ENCODE measurements around the gene MCEMP1. TPM values are rescaled to one million over a fixed set of nuclear protein-coding genes. Genes with fewer than 3 reads are reported as not detected.

The MCEMP1 gene, protein sequence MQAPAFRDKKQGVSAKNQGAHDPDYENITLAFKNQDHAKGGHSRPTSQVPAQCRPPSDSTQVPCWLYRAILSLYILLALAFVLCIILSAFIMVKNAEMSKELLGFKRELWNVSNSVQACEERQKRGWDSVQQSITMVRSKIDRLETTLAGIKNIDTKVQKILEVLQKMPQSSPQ
- polyA plus RNA-seq (2011; rRNA removed): not detected in 2 replicates
- polyA minus RNA-seq (2011; rRNA and poly(A)+ RNA removed): not detected in 2 replicates

DNA sequence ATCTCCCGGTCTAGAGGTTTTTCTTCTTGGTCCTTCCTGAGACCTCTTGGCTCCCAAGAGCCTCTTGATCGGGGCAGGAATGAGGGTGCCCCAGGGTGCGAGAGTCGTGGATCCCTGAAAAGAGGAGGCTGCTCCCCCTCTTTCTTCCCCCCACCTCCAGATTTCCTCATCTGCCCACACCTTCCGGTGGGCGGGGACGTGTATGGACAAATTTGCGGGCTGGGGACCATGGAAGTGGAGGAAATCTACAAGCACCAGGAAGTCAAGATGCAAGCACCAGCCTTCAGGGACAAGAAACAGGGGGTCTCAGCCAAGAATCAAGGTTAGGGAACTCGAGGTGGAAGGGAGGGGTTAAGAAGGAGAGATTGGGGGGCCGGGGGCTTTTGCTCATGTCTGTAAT is at the start of gene MCEMP1:
TSS of gene MCEMP1 (plus strand) at position 237 of the 400 bp plus-strand sequence. CDS start at position 268, 31 bp downstream.
- POLR2A ChIA-PET: interaction anchor here (0.5 kb wide), 2 partner anchors 47 to 181 kb away, joined by 3 to 7 read pairs; partner anchors contain the start of genes PET100 and XAB2
- CTCF ChIA-PET: interaction anchor here (2.2 to 4.8 kb wide), 2 partner anchors 24 to 108 kb away, joined by 16 to 18 read pairs; no protein-coding TSS in a partner anchor
- peaks cover 6% of the 10 kb centered on the region for H3K9me3 ChIP-seq (ENCODE audit: control insufficient read depth, insufficient read depth, low read length)
- DNase-seq (ENCODE audit: low read depth, low spot score): no peak
- H3K27ac ChIP-seq (ENCODE audit: low read depth, low read length): no peak within 1 kb of the TSS
- TF ChIP-seq, protein P1, sequence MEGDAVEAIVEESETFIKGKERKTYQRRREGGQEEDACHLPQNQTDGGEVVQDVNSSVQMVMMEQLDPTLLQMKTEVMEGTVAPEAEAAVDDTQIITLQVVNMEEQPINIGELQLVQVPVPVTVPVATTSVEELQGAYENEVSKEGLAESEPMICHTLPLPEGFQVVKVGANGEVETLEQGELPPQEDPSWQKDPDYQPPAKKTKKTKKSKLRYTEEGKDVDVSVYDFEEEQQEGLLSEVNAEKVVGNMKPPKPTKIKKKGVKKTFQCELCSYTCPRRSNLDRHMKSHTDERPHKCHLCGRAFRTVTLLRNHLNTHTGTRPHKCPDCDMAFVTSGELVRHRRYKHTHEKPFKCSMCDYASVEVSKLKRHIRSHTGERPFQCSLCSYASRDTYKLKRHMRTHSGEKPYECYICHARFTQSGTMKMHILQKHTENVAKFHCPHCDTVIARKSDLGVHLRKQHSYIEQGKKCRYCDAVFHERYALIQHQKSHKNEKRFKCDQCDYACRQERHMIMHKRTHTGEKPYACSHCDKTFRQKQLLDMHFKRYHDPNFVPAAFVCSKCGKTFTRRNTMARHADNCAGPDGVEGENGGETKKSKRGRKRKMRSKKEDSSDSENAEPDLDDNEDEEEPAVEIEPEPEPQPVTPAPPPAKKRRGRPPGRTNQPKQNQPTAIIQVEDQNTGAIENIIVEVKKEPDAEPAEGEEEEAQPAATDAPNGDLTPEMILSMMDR (IDR thresholded peaks at IDR 0.05; ENCODE audit: low read depth, low read length): no peak
- no peak within 1 kb of the TSS for H3K4me3 ChIP-seq (ENCODE audit: low read depth, low read length)
- peaks cover 4% of the 10 kb centered on the region for H3K27me3 ChIP-seq (ENCODE audit: control insufficient read depth, insufficient read depth, low read length)

DNA sequence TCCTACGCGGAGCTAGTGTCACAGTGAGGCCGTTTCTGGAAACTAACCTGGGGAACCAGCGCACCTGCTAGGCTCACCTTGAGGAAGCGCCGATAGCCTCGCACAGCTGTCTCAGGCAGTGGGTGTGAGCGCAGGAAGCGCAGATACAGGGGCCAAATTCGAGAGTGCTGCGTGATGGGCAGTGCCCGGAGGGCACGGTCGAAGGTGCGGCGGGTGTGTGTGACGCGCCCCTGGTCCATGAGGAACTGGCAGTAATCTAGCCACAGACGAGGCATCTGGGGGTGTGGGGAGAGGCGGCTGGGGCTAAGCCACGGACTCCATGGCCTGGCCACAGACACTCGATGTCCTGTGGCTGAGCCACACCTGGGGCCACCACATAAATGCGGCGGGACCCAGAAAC is 49.7 kb upstream of the MCEMP1 start:
- no peak overlapping the region for H3K4me3 ChIP-seq (ENCODE audit: low read depth, low read length)
- DNase-seq (ENCODE audit: low read depth, low spot score): no peak
- POLR2A ChIA-PET: interaction anchor here (0.5 kb wide), 1 partner anchor 26 kb away, joined by 4 read pairs; no protein-coding TSS in a partner anchor
- H3K27ac ChIP-seq (ENCODE audit: low read depth, low read length): no peak overlapping the region
- no peaks in the 10 kb centered on the region; the same call in 1 of the 2 replicates for H3K9me3 ChIP-seq (ENCODE audit: control insufficient read depth, insufficient read depth, low read length)
- H3K27me3 ChIP-seq (ENCODE audit: control insufficient read depth, insufficient read depth, low read length): no peaks in the 10 kb centered on the region
- TF ChIP-seq, protein P1 (IDR thresholded peaks at IDR 0.05; ENCODE audit: low read depth, low read length): no peak
- CTCF ChIA-PET: no interaction called here

DNA sequence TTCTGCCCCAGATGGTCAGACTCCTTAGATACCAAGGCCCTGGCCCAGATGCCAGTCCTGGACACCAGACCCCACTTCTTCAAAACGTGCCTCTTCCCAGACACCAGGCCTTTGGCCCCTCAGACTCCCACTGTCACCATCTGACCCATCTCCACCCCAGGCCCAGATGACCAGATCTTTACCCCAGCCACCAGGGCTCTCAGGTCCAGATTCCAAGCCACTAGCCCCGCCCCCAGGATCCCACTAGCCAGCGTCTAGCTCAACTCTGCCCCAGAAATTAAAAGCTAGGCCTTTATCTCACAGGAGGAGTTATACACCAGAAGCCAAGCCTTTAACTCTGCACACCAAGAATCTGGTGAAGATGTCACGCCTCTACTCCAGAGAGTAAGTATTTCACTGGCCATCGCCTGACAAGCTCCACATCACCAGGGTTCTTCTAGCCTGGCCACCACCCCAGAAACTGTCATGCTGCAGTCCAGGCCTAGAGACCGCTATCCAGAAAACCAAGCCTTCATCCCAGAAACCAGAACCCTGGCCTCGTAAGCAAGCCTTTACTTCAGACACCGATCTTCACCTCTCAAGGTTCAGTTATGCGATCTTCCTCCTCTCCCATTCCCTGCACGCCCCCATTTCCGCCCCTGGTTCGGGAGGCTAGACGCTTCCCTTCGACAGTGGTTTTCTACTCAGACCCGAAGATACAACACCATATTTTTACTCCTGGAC is 48.1 kb upstream of the MCEMP1 start:
- peak overlapping the region; percentile 97 for H3K4me3 ChIP-seq (ENCODE audit: low read depth, low read length)
- H3K9me3 ChIP-seq (ENCODE audit: control insufficient read depth, insufficient read depth, low read length): no peaks in the 10 kb centered on the region; the same call in 1 of the 2 replicates
- ChIA-PET CTCF (interaction anchor here (0.6 to 2.0 kb wide), 5 partner anchors 24 to 952 kb away, joined by 3 to 19 read pairs (median 7); partner anchors contain the start of gene TRAPPC5), POLR2A (interaction anchor here (0.6 to 1.0 kb wide), 2 partner anchors 52 to 560 kb away, joined by 3 read pairs; partner anchors contain the start of genes TRAPPC5 and ZNF557)
- DNase-seq (ENCODE audit: low read depth, low spot score): no peak
- no peaks in the 10 kb centered on the region for H3K27me3 ChIP-seq (ENCODE audit: control insufficient read depth, insufficient read depth, low read length)
- H3K27ac ChIP-seq (ENCODE audit: low read depth, low read length): no peak overlapping the region
- TF ChIP-seq, protein P1 (IDR thresholded peaks at IDR 0.05; ENCODE audit: low read depth, low read length): no peak

DNA sequence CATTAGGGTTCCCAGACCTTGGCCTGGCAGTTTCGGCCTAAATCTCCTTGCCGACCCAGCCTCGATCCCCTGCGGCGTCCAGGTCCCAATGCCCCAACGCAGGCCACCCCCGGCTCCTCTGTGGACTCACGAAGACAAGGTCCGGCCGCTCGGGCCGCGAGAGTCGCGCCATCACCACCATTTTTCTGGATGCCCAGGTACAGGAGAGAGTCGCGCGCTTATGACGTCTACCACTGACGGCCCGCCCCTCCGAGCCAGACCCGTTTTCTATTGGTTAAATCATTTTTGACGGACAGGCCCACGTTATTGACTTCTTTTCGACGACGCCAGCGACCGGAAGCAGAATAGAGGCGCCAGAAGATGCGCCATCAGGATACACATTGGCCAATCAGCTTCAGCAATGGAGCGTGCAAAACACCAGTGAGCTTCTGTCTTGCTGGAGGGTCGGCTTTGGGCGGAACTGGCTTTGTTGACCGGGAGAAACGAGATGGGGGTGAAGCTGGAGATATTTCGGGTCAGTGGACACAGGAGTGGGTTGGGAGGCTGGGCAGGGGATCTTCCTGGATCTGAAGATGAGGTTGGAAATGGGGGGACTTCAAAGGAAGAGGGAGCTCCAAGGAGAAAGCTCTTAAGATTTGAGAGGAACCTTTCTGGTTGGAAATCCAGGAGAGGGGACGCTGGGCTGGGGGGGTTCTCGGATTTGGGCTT is 47.4 kb upstream of the MCEMP1 start, which contains the start of the genes PET100 and XAB2:
TSS of gene PET100 (plus strand) at position 447 of the 708 bp plus-strand sequence. CDS start at position 488, 41 bp downstream.
TSS of gene XAB2 (minus strand) at position 199 of the 708 bp plus-strand sequence. CDS start at position 181, 18 bp downstream.
- Histone ChIP-seq H3K4me3 (ENCODE audit: low read depth, low read length) (peak within 1 kb of the TSS; percentile 97), H3K27ac (ENCODE audit: low read depth, low read length) (peak within 1 kb of the TSS; percentile 70), H3K27me3 (ENCODE audit: control insufficient read depth, insufficient read depth, low read length) (no peaks in the 10 kb centered on the region), H3K9me3 (ENCODE audit: control insufficient read depth, insufficient read depth, low read length) (no peaks in the 10 kb centered on the region; the same call in 1 of the 2 replicates)
- CTCF ChIA-PET: interaction anchor here (1.0 to 2.5 kb wide), 6 partner anchors 22 to 952 kb away, joined by 3 to 19 read pairs (median 6); partner anchors contain the start of gene TRAPPC5
- peak; percentile 97 for DNase-seq (ENCODE audit: low read depth, low spot score)
- POLR2A ChIA-PET: interaction anchor here (0.6 to 1.0 kb wide), 7 partner anchors 9 to 560 kb away, joined by 3 to 7 read pairs (median 3); partner anchors contain the start of genes TRAPPC5 and ZNF557
- TF ChIP-seq, protein P1 (IDR thresholded peaks at IDR 0.05; ENCODE audit: low read depth, low read length): no peak

Data from AG04450 (cell line).